GM12878 (cell line): Measurements from ENCODE around the gene SUPT4H1. TPM values are rescaled to one million over a fixed set of nuclear protein-coding genes. Genes with fewer than 3 reads are reported as not detected.

Experiments
- ASH2L ChIP-seq: fragments of 300-600, 200-600 bp; sonication (generic); IDR thresholded peaks from 2 replicates; pipeline ENCODE4 v1.6.1; 2017; ENCODE audit warnings: low read depth, mild to moderate bottlenecking, borderline replicate concordance
- BCL11A ChIP-seq: IDR thresholded peaks from 2 replicates; pipeline ENCODE4 v1.6.1; 2011; ENCODE audit warnings: low read depth, low read length
- BCL3 ChIP-seq: IDR thresholded peaks from 2 replicates; pipeline ENCODE4 v1.6.1; 2011; ENCODE audit warnings: borderline replicate concordance, low read depth, mild to moderate bottlenecking, moderate library complexity, low read length; ENCODE audit not compliant: insufficient read depth, poor library complexity, severe bottlenecking
- BCLAF1 ChIP-seq: fragments of 450-650 bp; IDR thresholded peaks from 2 replicates; pipeline ENCODE4 v1.6.1; 2017; ENCODE audit warnings: antibody characterized with exemption, mild to moderate bottlenecking, moderate library complexity
- CBFB ChIP-seq: IDR thresholded peaks from 2 replicates; pipeline ENCODE4 v1.6.1; 2016; ENCODE audit warnings: antibody characterized with exemption, low read depth
- CEBPZ ChIP-seq: fragments of 150-350 bp; IDR thresholded peaks from 2 replicates; pipeline ENCODE4 v1.6.1; 2016; ENCODE audit warnings: low read depth, low read length
- PBX3 ChIP-seq: IDR thresholded peaks from 2 replicates; pipeline ENCODE4 v1.6.1; 2011; ENCODE audit warnings: mild to moderate bottlenecking, low read depth, low read length, moderate library complexity; ENCODE audit not compliant: insufficient replicate concordance
- POLR2A ChIP-seq: IDR thresholded peaks from 2 replicates; pipeline ENCODE4 v1.6.1; 2011; ENCODE audit warnings: low read depth, mild to moderate bottlenecking, low read length
- RBBP5 ChIP-seq: fragments of 200-600 bp; sonication (generic); conservative IDR thresholded peaks from 2 replicates; pipeline ENCODE4 v1.6.1; 2016
- RFX5 ChIP-seq: IDR thresholded peaks from 2 replicates; pipeline ENCODE4 v1.6.1; 2011; ENCODE audit warnings: low read depth, low read length, improper control_type of control experiment
- SKIL ChIP-seq: fragments of 450-650 bp; IDR thresholded peaks from 2 replicates; pipeline ENCODE4 v1.6.1; 2017; ENCODE audit warnings: mild to moderate bottlenecking, low read depth, inconsistent platforms; ENCODE audit not compliant: poor library complexity, severe bottlenecking
- SRF ChIP-seq, 2 experiments: IDR thresholded peaks; 2 replicates each; pipeline ENCODE4 v1.6.1; 2011; ENCODE audit warnings: low read depth in 2 of 2, low read length in 2 of 2, mild to moderate bottlenecking in 1 of 2, moderate library complexity in 1 of 2
- SUZ12 ChIP-seq: fragments of 200-600 bp; sonication (generic); IDR thresholded peaks from one replicate; pipeline ENCODE4 v1.6.1; 2018; ENCODE audit warnings: antibody characterized with exemption, mild to moderate bottlenecking; ENCODE audit not compliant: unreplicated experiment
- TCF12 ChIP-seq: IDR thresholded peaks from 2 replicates; pipeline ENCODE4 v1.6.1; 2011; ENCODE audit warnings: low read depth, mild to moderate bottlenecking, low read length
- ZBED1 ChIP-seq: IDR thresholded peaks from 2 replicates; pipeline ENCODE4 v1.6.1; 2016; ENCODE audit warnings: borderline replicate concordance
- ZNF384 ChIP-seq: IDR thresholded peaks from 2 replicates; pipeline ENCODE4 v1.6.1; 2012; ENCODE audit warnings: low read depth, mild to moderate bottlenecking, low read length, improper control_type of control experiment, borderline replicate concordance
- polyA plus RNA-seq, 11 experiments: library from polyadenylated mRNA; depleted of rRNA in 4 of 11; unstranded in 6 of 11; stranded (reverse) in 5 of 11; fragments of >200 nt; fragmentation: Nextera tagmentation in 4 of 11; fragmentation: Illumina TruSeq in 1 of 11; extraction: Ambion mirVana in 4 of 11; extraction: Trizol in 1 of 11; gene quantifications; 1 replicate in 1 of 11; 2 replicates in 10 of 11; pipeline versions ENCODE4 v1.2.1 to v1.2.3, GENCODE V29; 2011 to 2016; ENCODE audit warnings: inconsistent platforms in 2 of 11, missing spikeins in 2 of 11, low read depth in 1 of 11
- total RNA-seq, 4 experiments: library from RNA; depleted of rRNA in 3 of 4; stranded (reverse); fragments of >200 nt in 3 of 4; fragmentation: Illumina TruSeq in 1 of 4; extraction: Trizol in 1 of 4; gene quantifications; 2 replicates each; pipeline versions ENCODE4 v1.2.1 to v1.2.3, GENCODE V29; 2013 to 2021

SUPT4H1 gene
- total and polyA plus RNA-seq, 10 of the 15 experiments (the other 5 are each of a cell fraction or from before 2014, with no cell fraction given) = 83.8 to 293 (median 128) TPM

- TF ChIP-seq CEBPZ (no peak), RBBP5 (no peak), ASH2L (no peak), BCLAF1 (no peak), SUZ12 (peak; percentile 44), CBFB (no peak; the same call in 1 of the 2 replicates), BCL11A (peak; percentile 21; the same call in 1 of the 2 replicates), SRF (IDR thresholded peaks at IDR 0.05; ENCODE audit: low read depth in 2 of 2, low read length in 2 of 2) (0 out of 4 replicates have a peak, but pooled peaks of 1 of the 2 experiments have one; percentile 11), ZBED1 (no peak), BCL3 (no peak), RFX5 (no peak), ZNF384 (no peak), SKIL (no peak), POLR2A (no peak), TCF12 (no peak; the same call in 1 of the 2 replicates), PBX3 (peak; percentile 48)
These were observed 24.4 kb downstream of the SUPT4H1 start (continued) for GRCh38 chr17:58327363-58328194.
